Fibroblast of pulmonary artery (primary cell): ENCODE results near the gene CCL15.

ENCODE experiments used
- DNase-seq: peaks from one replicate; pipeline ENCODE4 v3.0.0-alpha.2; 2010; ENCODE audit warnings: low read depth
- H3K4me3 ChIP-seq: replicated peaks from 2 replicates; pipeline ENCODE4 v1.5.1; 2011; ENCODE audit warnings: low read depth, mild to moderate bottlenecking, control low read depth, low read length, moderate library complexity
- TF ChIP-seq, protein P1 (sequence below): IDR thresholded peaks from 2 replicates; pipeline ENCODE4 v1.5.1; 2011; ENCODE audit warnings: mild to moderate bottlenecking, control low read depth, low read length, inconsistent platforms; ENCODE audit errors: missing control alignments

CCL15 gene

DNA sequence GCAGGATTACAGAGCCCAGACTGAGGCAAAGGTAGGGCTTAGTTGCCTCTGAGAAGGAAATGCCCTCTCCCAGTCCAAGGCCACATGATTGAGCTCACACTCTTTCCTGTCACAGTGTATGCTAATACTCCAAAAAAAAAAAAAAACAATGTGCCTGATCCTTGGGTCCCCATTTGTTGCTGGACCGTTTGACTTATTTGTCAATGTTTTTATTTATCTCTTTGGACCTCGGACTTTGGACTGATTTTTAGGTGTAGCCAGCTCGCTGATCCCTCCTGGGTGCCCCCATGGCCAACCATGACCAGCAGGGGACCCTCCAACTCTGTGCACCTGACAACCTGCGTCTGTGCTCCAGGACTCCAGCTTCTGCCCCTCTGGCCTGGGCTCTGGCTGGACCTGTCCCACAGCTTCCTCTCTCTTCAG, 19.4 kb downstream of the CCL15 start:
- TF ChIP-seq, protein P1, sequence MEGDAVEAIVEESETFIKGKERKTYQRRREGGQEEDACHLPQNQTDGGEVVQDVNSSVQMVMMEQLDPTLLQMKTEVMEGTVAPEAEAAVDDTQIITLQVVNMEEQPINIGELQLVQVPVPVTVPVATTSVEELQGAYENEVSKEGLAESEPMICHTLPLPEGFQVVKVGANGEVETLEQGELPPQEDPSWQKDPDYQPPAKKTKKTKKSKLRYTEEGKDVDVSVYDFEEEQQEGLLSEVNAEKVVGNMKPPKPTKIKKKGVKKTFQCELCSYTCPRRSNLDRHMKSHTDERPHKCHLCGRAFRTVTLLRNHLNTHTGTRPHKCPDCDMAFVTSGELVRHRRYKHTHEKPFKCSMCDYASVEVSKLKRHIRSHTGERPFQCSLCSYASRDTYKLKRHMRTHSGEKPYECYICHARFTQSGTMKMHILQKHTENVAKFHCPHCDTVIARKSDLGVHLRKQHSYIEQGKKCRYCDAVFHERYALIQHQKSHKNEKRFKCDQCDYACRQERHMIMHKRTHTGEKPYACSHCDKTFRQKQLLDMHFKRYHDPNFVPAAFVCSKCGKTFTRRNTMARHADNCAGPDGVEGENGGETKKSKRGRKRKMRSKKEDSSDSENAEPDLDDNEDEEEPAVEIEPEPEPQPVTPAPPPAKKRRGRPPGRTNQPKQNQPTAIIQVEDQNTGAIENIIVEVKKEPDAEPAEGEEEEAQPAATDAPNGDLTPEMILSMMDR: no peak
- DNase-seq: no peak
- H3K4me3 ChIP-seq: no peak overlapping the region

DNA sequence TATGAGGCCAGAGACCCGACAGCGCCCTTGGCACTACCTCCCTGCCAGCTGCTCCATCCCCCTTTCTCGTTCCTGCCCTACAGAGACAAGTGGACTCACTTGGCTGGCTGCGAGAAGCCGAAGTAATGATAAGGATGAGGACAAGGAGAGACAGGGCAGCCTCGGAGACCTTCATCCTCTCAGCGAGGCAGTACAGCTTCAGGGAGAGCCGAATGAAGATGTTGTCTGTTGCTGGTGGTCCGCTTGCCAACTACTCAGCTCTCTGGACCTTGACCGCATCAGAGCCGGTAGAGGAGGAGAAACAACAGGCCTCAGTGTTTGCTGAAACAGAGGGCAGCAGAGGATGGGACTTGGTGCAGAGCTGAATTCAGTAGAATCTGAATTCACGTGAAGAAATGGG, 20.1 kb downstream of the CCL15 start, which contains the start of gene CCL16:
Gene CCL16, minus strand, starts transcription at position 252 of the 400 bp plus-strand sequence. Its CDS starts 77 bp downstream, at position 175.
- no peak for DNase-seq
- TF ChIP-seq, protein P1: no peak
- no peak within 1 kb of the TSS for H3K4me3 ChIP-seq

DNA sequence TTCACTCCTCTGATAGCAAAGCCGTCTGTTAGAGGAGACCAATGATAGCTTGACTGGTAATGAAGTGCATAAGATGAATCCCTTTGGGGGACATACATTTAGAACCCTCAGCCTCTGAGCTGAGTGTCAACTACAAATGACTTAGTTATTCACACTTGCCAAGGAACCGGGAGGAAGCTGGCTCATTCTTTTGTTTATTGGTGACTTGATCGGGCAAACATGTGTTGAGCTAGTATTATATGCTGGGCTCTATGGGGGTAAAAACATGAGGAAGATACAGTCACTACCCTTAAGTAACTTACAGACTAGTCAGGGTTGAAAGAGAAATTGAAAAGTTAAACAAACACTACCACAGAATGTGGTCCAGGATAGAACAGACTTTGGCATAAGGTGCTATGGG, 23.0 kb downstream of the CCL15 start:
- TF ChIP-seq, protein P1: no peak
- H3K4me3 ChIP-seq: no peak overlapping the region
- no peak for DNase-seq

DNA sequence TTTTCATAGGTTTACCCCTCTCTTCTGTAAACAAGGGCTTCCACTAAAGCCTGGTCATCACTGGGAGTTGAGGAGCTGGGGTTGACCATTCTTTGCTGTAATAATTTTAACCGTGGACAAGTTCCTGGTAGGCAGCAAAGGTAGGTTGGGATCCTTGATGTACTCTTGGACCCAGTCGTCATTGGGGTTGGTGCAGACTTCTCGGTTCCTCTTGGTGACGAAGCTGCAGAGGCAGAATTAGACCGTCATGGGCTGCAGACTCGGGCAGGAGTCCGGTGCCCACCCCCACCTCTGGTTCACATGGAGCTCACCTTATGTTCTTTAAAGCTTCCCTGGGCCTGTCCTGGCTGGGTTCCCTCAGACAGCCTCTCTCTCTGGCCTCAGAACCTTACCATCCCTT, 23.8 kb downstream of the CCL15 start:
- TF ChIP-seq, protein P1: no peak
- H3K4me3 ChIP-seq: no peak overlapping the region
- no peak for DNase-seq

DNA sequence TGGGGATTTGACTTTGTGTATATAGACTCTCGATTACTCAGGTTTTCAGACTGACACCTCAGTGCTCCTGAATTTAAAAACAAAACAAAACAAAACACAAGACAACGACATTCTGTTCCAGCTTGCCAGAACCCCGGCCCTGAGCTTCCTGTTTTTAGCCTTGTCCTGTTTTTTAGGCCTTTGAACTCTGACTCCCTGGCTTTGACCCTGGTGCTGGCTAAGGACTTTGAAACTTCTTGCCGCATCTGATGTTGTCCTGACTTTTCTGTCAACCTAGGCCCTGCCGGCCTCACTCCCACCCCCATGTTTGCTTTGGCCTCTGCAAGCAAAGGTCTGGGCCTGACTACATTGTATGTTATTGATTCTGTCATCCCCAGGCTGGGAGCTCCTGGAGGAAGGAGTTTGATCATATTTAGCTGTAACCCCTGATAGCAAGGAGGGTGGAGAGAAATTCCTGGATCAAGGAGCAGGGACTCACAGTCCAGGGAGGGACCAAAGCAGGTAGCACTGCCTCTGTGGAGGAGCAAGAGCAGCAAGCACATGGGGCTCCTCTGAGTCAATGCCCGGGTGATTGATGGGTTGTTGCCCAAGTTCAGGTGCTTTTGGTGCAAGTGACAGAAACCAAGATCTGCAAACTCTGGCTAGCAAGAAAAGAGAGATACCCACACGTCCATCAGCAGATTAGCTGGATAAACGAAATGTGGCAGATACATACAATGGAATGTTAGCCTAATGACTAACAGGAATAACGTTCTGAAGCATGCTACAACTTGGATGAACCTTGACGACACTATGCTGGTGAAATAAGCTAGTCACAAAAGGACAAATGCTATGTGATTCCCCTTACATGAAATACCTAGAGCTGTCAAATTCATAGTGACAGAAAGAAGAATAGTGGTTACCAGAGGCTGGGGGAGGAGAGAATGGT, 27.8 kb downstream of the CCL15 start:
- TF ChIP-seq, protein P1: no peak
- no peak overlapping the region for H3K4me3 ChIP-seq
- peak; percentile 5 for DNase-seq

DNA sequence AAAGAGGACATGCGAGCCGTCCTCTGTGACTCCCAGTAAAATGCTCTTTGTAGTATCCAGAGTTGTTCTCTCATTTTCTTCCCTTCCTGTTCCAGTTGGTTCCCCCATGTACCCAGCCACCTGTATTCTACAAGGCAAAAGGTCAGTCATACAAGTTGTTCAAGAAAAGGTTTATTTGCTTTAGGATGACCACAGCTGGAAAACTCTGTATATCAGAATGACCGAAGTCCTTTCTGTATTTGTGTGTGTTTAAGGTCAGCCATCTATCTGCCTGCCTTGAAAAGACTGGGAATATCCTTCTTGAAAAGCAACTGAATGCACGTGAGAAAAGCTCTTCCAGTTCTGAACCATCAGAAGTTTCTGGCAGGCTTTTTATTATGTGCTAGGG, 28.4 kb downstream of the CCL15 start:
- H3K4me3 ChIP-seq: no peak overlapping the region
- TF ChIP-seq, protein P1: no peak
- no peak for DNase-seq

DNA sequence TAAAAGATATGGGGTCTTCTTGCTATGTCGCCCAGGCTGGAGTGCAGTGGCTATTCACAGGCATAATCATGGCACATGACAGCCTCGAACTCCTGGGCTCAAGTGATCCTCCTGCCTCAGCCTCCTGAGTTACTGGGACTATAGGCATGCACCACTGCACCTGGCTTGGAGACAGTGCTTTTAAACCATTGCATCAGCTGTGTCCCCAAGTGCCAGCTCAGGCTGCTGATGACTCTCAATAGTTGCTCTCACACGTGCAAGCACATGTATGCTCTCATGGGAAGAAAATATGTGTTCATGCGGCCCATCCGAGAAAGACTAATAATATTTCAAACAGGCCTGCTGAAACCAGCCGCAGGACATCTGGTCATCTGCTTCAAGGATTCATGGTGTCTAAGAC, 28.8 kb downstream of the CCL15 start:
- DNase-seq: no peak
- TF ChIP-seq, protein P1: no peak
- H3K4me3 ChIP-seq: no peak overlapping the region
